CD4-positive, CD25-positive, alpha-beta regulatory T cell (primary cell): Measurements from ENCODE around the gene ENOX1. TPM values are rescaled to one million over a fixed set of nuclear protein-coding genes. Genes with fewer than 3 reads are reported as not detected.

Source experiments
- ATAC-seq, 2 donors: fragments of 150-1000 bp; cut with Tn5 transposase; one replicate each; pipeline ENCODE4 v1.10.0; 2021; ENCODE audit warnings: low read depth in 2 of 2, moderate number of reproducible peaks in 2 of 2, moderate library complexity in 1 of 2
- DNase-seq, 3 donors: peaks; one replicate each; pipeline versions ENCODE4 v3.0.0 to v3.0.0-alpha.2; 2012 to 2022; ENCODE audit warnings: mixed read lengths in 1 of 3
- H3K27ac ChIP-seq: one replicate; pipeline ENCODE4 v1.7.0; 2013; ENCODE audit warnings: mild to moderate bottlenecking, low read length; ENCODE audit not compliant: insufficient read depth, poor library complexity, severe bottlenecking
- H3K27me3 ChIP-seq: one replicate; pipeline ENCODE4 v1.7.0; 2013; ENCODE audit warnings: low read length; ENCODE audit not compliant: control insufficient read depth, insufficient read depth
- H3K36me3 ChIP-seq: one replicate; pipeline ENCODE4 v1.7.0; 2013; ENCODE audit warnings: mild to moderate bottlenecking, low read length, moderate library complexity; ENCODE audit not compliant: control insufficient read depth, insufficient read depth
- H3K4me1 ChIP-seq: 2 replicates; pipeline ENCODE4 v1.7.0; 2013; ENCODE audit warnings: mild to moderate bottlenecking, low read length; ENCODE audit not compliant: insufficient read depth, control insufficient read depth, poor library complexity, severe bottlenecking
- H3K4me3 ChIP-seq: one replicate; pipeline ENCODE4 v1.7.0; 2013; ENCODE audit warnings: low read depth, mild to moderate bottlenecking, low read length, moderate library complexity
- H3K9me3 ChIP-seq, 2 experiments: 1 replicate in 1 of 2; 2 replicates in 1 of 2; pipeline ENCODE4 v1.7.0; 2013; ENCODE audit warnings: low read length in 2 of 2, mild to moderate bottlenecking in 1 of 2, moderate library complexity in 1 of 2; ENCODE audit not compliant: control insufficient read depth in 2 of 2
- H3K27ac Mint-ChIP-seq, 3 donors: one replicate each; pipeline ENCODE4 v1.8.0; 2020 to 2022; ENCODE audit warnings: mild to moderate bottlenecking in 3 of 3, mixed read lengths in 3 of 3, moderate library complexity in 2 of 3
- H3K27me3 Mint-ChIP-seq: one replicate; pipeline ENCODE4 v1.8.0; 2022; ENCODE audit warnings: mild to moderate bottlenecking, mixed read lengths
- H3K36me3 Mint-ChIP-seq: one replicate; pipeline ENCODE4 v1.8.0; 2020; ENCODE audit warnings: mixed read lengths
- H3K4me1 Mint-ChIP-seq, 4 donors: one replicate each; pipeline ENCODE4 v1.8.0; 2020 to 2022; ENCODE audit warnings: mixed read lengths in 4 of 4, mild to moderate bottlenecking in 1 of 4
- H3K4me3 Mint-ChIP-seq, 4 donors: one replicate each; pipeline ENCODE4 v1.8.0; 2020 to 2022; ENCODE audit warnings: mild to moderate bottlenecking in 4 of 4, mixed read lengths in 4 of 4, moderate library complexity in 3 of 4
- H3K9me3 Mint-ChIP-seq, 7 donors: one replicate each; pipeline ENCODE4 v1.8.0; 2020 to 2022; ENCODE audit warnings: mixed read lengths in 7 of 7, mild to moderate bottlenecking in 3 of 7, moderate library complexity in 2 of 7
- polyA plus RNA-seq, 4 donors: library from polyadenylated mRNA; unstranded; fragments of 300-500 nt; fragmentation: Illumina TruSeq; gene quantifications; one replicate each; pipeline ENCODE4 v1.2.3, GENCODE V29; 2021
- total RNA-seq: library from RNA; stranded (reverse); gene quantifications from one replicate; pipeline ENCODE4 v1.2.3, GENCODE V29; 2022

The ENOX1 gene
- total and polyA plus RNA-seq, 5 donors from 2014 or later, result 0.10 TPM; not detected in 4

GRCh38 chr13:43220873-43221595 lies 565.7 kb downstream of the ENOX1 start:
- Histone ChIP-seq H3K36me3 (no peaks in the 10 kb centered on the region), H3K9me3 (no peaks in the 10 kb centered on the region), H3K4me1 (no peaks in the 10 kb centered on the region), H3K27me3 (no peaks in the 10 kb centered on the region), H3K27ac (no peak overlapping the region), H3K4me3 (no peak overlapping the region)
- no peak overlapping the region for H3K27ac Mint-ChIP-seq
- DNase-seq (no peak), ATAC-seq (no peak)
- no peaks in the 10 kb centered on the region for H3K4me1 Mint-ChIP-seq
- H3K4me3 Mint-ChIP-seq, result peak overlapping the region in 1 of 4 donors; percentile 17
- peaks cover 8% of the 10 kb centered on the region for H3K27me3 Mint-ChIP-seq
- no peaks in the 10 kb centered on the region for H3K36me3 Mint-ChIP-seq
- no peaks in the 10 kb centered on the region for H3K9me3 Mint-ChIP-seq

- DNase-seq (no peak), ATAC-seq (no peak)
- no peak overlapping the region for H3K4me3 Mint-ChIP-seq
- H3K9me3 Mint-ChIP-seq, result no peaks in the 10 kb centered on the region
- Histone ChIP-seq H3K9me3 (no peaks in the 10 kb centered on the region), H3K4me3 (no peak overlapping the region), H3K27ac (no peak overlapping the region), H3K4me1 (no peaks in the 10 kb centered on the region), H3K27me3 (no peaks in the 10 kb centered on the region), H3K36me3 (no peaks in the 10 kb centered on the region)
- H3K27me3 Mint-ChIP-seq, result peaks cover 8% of the 10 kb centered on the region
- no peaks in the 10 kb centered on the region for H3K4me1 Mint-ChIP-seq
- H3K36me3 Mint-ChIP-seq, result no peaks in the 10 kb centered on the region
- H3K27ac Mint-ChIP-seq, result no peak overlapping the region
These were observed 572.6 kb downstream of the ENOX1 start for GRCh38 chr13:43214124-43214523.

DNA sequence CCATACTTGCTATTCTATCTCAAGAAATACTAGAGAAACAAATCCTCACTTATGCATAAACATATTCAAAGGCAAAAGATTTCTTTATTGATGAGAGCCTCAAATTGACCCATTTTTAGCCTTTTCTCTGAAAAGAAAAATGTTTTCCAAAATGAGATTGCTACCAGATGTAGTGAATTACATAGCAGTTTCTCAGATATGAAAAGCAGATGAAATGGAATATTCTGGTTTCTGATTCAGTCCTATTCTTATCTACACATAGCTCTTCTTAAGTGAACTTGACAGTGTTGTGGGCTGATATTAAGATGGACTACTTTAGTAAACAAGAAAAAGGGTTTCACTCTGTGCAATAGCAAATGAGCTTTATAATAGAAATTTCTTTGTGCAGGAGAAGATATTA lies 579.9 kb downstream of the ENOX1 start:
- Histone ChIP-seq H3K36me3 (no peaks in the 10 kb centered on the region), H3K4me3 (no peak overlapping the region), H3K27me3 (peaks cover 4% of the 10 kb centered on the region), H3K9me3 (peaks cover 0 to 2% of the 10 kb centered on the region in 2 experiments), H3K4me1 (no peaks in the 10 kb centered on the region), H3K27ac (no peak overlapping the region)
- H3K27ac Mint-ChIP-seq, result no peak overlapping the region
- no peaks in the 10 kb centered on the region for H3K4me1 Mint-ChIP-seq
- no peak for ATAC-seq
- H3K36me3 Mint-ChIP-seq, result no peaks in the 10 kb centered on the region
- no peak for DNase-seq
- no peak overlapping the region for H3K4me3 Mint-ChIP-seq
- H3K9me3 Mint-ChIP-seq, result peaks cover 0 to 7% (median 0%) of the 10 kb centered on the region in 7 donors
- H3K27me3 Mint-ChIP-seq, result no peaks in the 10 kb centered on the region

DNA sequence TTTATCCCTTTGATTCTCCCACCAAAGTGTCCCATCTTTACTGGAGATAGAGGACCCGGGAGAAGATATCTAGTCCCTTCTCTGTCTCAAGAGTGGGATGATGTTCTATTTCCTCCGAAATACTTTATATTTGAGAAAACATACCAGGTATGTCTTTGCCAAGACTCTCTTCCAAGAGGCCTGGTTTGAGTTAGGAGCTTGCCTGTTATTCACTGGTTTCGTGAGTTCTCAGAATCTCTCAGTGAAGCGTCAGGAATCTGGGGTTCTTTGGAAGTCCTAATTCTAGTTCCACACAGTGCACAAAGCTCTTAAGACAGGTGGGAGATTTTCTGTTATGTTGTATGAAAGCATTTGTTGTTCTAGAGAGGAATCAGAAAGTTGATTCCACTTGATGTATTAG lies 581.4 kb downstream of the ENOX1 start:
- Mint-ChIP-seq H3K27ac (no peak overlapping the region), H3K9me3 (peaks cover 0 to 13% (median 2%) of the 10 kb centered on the region in 7 donors), H3K4me1 (no peaks in the 10 kb centered on the region), H3K4me3 (no peak overlapping the region), H3K27me3 (no peaks in the 10 kb centered on the region), H3K36me3 (no peaks in the 10 kb centered on the region)
- no peak for DNase-seq
- Histone ChIP-seq H3K4me1 (no peaks in the 10 kb centered on the region), H3K27ac (no peak overlapping the region), H3K27me3 (peaks cover 4% of the 10 kb centered on the region), H3K4me3 (no peak overlapping the region), H3K36me3 (no peaks in the 10 kb centered on the region), H3K9me3 (peaks cover 0 to 2% of the 10 kb centered on the region in 2 experiments)
- ATAC-seq, result no peak

- H3K4me1 ChIP-seq, result no peaks in the 10 kb centered on the region
- H3K27ac Mint-ChIP-seq, result no peak overlapping the region
- H3K36me3 Mint-ChIP-seq, result no peaks in the 10 kb centered on the region
- DNase-seq (no peak), ATAC-seq (no peak)
- H3K9me3 ChIP-seq, result peaks cover 0 to 2% of the 10 kb centered on the region in 2 experiments
- no peaks in the 10 kb centered on the region for H3K27me3 Mint-ChIP-seq
- H3K4me3 Mint-ChIP-seq, result no peak overlapping the region
- no peak overlapping the region for H3K4me3 ChIP-seq
- H3K4me1 Mint-ChIP-seq, result no peaks in the 10 kb centered on the region
- no peak overlapping the region for H3K27ac ChIP-seq
- H3K9me3 Mint-ChIP-seq, result peaks cover 0 to 13% (median 2%) of the 10 kb centered on the region in 7 donors
- H3K36me3 ChIP-seq, result no peaks in the 10 kb centered on the region
- peaks cover 4% of the 10 kb centered on the region for H3K27me3 ChIP-seq
These were observed 582.2 kb downstream of the ENOX1 start for GRCh38 chr13:43204591-43204990.

DNA sequence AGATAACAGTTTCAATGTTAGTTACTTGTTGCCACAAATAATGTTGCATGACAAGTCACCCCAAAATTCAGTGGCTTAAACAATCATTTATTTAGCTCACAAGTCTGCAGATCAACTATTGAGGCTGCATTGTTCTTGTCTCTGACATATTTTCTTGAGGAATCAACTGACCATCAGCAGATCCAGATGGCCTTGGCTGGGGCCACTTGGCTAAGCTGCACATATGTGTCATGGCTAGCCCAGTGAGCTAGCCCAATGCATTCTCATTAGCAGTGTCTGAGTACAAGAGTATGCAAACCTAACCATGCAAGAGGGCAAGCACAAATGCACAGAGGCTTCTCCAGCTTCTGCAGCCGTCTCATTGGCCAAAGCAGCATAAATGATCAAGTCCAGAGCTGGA lies 583.0 kb downstream of the ENOX1 start:
- H3K4me3 ChIP-seq, result no peak overlapping the region
- H3K36me3 Mint-ChIP-seq, result no peaks in the 10 kb centered on the region
- no peak overlapping the region for H3K27ac ChIP-seq
- ATAC-seq (no peak), DNase-seq (no peak)
- no peaks in the 10 kb centered on the region for H3K27me3 Mint-ChIP-seq
- no peaks in the 10 kb centered on the region for H3K36me3 ChIP-seq
- peaks cover 8% of the 10 kb centered on the region for H3K27me3 ChIP-seq
- H3K9me3 Mint-ChIP-seq, result peaks cover 0 to 13% (median 2%) of the 10 kb centered on the region in 7 donors
- no peak overlapping the region for H3K4me3 Mint-ChIP-seq
- no peaks in the 10 kb centered on the region for H3K4me1 Mint-ChIP-seq
- H3K4me1 ChIP-seq, result no peaks in the 10 kb centered on the region
- peaks cover 0 to 2% of the 10 kb centered on the region in 2 experiments for H3K9me3 ChIP-seq
- no peak overlapping the region for H3K27ac Mint-ChIP-seq

DNA sequence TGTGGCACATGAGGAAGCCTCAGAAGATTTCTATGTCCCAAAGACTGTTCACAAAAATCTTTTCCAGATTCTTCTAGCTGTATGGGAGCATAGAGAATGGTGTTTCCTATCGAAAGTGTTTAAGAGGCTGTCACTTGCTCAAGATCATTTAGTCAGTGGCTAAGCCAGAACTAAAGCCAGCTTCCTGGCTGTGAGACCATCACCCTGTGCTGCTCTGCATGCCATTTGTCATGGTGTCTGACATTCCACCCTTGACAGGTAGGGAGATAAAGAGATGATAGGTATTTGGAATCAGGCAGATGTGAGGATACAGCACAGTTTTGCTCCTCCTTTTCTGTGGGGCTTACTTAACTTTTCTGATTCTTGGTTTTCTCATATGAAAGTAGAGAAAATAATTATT lies 586.0 kb downstream of the ENOX1 start:
- Histone ChIP-seq H3K4me1 (no peaks in the 10 kb centered on the region), H3K36me3 (no peaks in the 10 kb centered on the region), H3K9me3 (peaks cover 0 to 2% of the 10 kb centered on the region in 2 experiments), H3K27ac (no peak overlapping the region), H3K4me3 (no peak overlapping the region), H3K27me3 (peaks cover 4% of the 10 kb centered on the region)
- DNase-seq (no peak), ATAC-seq (no peak)
- H3K36me3 Mint-ChIP-seq, result no peaks in the 10 kb centered on the region
- H3K27ac Mint-ChIP-seq, result no peak overlapping the region
- peaks cover 10% of the 10 kb centered on the region for H3K27me3 Mint-ChIP-seq
- peaks cover 0 to 13% (median 2%) of the 10 kb centered on the region in 7 donors for H3K9me3 Mint-ChIP-seq
- no peaks in the 10 kb centered on the region for H3K4me1 Mint-ChIP-seq
- no peak overlapping the region for H3K4me3 Mint-ChIP-seq

- Histone ChIP-seq H3K27me3 (peaks cover 7% of the 10 kb centered on the region), H3K36me3 (no peaks in the 10 kb centered on the region), H3K27ac (no peak overlapping the region), H3K4me3 (no peak overlapping the region), H3K4me1 (no peaks in the 10 kb centered on the region), H3K9me3 (peaks cover 0 to 2% of the 10 kb centered on the region in 2 experiments)
- DNase-seq, result no peak
- H3K4me1 Mint-ChIP-seq, result no peaks in the 10 kb centered on the region
- peak overlapping the region in 1 of 3 donors; percentile 66 for H3K27ac Mint-ChIP-seq
- H3K9me3 Mint-ChIP-seq, result peaks cover 0 to 13% (median 2%) of the 10 kb centered on the region in 7 donors
- H3K36me3 Mint-ChIP-seq, result no peaks in the 10 kb centered on the region
- no peak overlapping the region for H3K4me3 Mint-ChIP-seq
- no peak for ATAC-seq
- H3K27me3 Mint-ChIP-seq, result peaks cover 10% of the 10 kb centered on the region
These were observed 586.5 kb downstream of the ENOX1 start for GRCh38 chr13:43200307-43200706.
